H9 (cell line): Measurements from ENCODE around the gene ABCA1. TPM values are rescaled to one million over a fixed set of nuclear protein-coding genes. Genes with fewer than 3 reads are reported as not detected.

Experiments used
- DNase-seq: peaks from one replicate; pipeline ENCODE4 v3.0.0-alpha.2; 2017
- H2AFZ ChIP-seq: one replicate; pipeline ENCODE4 v1.6.1; 2013; ENCODE audit warnings: mild to moderate bottlenecking, low read length, control low read depth, moderate library complexity
- H2AK5ac ChIP-seq: 2 replicates; pipeline ENCODE4 v1.6.1; 2013; ENCODE audit warnings: low read length, control low read depth, mixed read lengths; ENCODE audit not compliant: insufficient read length
- H2BK120ac ChIP-seq: one replicate; pipeline ENCODE4 v1.6.1; 2013; ENCODE audit warnings: low read depth, mild to moderate bottlenecking, low read length, control low read depth, inconsistent platforms; ENCODE audit not compliant: poor library complexity, severe bottlenecking
- H2BK12ac ChIP-seq: 2 replicates; pipeline ENCODE4 v1.6.1; 2013; ENCODE audit warnings: low read length, control low read depth, mixed read lengths, low read depth; ENCODE audit not compliant: insufficient read length
- H2BK15ac ChIP-seq: 2 replicates; pipeline ENCODE4 v1.6.1; 2013; ENCODE audit warnings: low read depth, low read length, control low read depth
- H2BK20ac ChIP-seq: one replicate; pipeline ENCODE4 v1.6.1; 2013; ENCODE audit warnings: low read depth, mild to moderate bottlenecking, low read length, control low read depth, inconsistent platforms; ENCODE audit not compliant: poor library complexity, severe bottlenecking
- H2BK5ac ChIP-seq: 2 replicates; pipeline ENCODE4 v1.6.1; 2013; ENCODE audit warnings: low read length, control low read depth, mixed read lengths; ENCODE audit not compliant: insufficient read length
- H3K14ac ChIP-seq: 2 replicates; pipeline ENCODE4 v1.6.1; 2013; ENCODE audit warnings: low read length, control low read depth; ENCODE audit not compliant: insufficient read depth
- H3K18ac ChIP-seq: 2 replicates; pipeline ENCODE4 v1.6.1; 2013; ENCODE audit warnings: low read depth, mild to moderate bottlenecking, mixed read lengths, low read length, control low read depth; ENCODE audit not compliant: insufficient read length
- H3K23ac ChIP-seq: 2 replicates; pipeline ENCODE4 v1.6.1; 2013; ENCODE audit warnings: low read length, control low read depth, mixed read lengths, low read depth; ENCODE audit not compliant: insufficient read length
- H3K23me2 ChIP-seq: 2 replicates; pipeline ENCODE4 v1.6.1; 2013; ENCODE audit warnings: low read depth, mild to moderate bottlenecking, mixed read lengths, low read length, control low read depth; ENCODE audit not compliant: insufficient read length, poor library complexity, severe bottlenecking
- H3K27ac ChIP-seq: 2 replicates; pipeline ENCODE4 v1.5.1; 2013; ENCODE audit warnings: low read length, control low read depth, mixed read lengths, low read depth; ENCODE audit not compliant: insufficient read length
- H3K27me3 ChIP-seq: 2 replicates; pipeline ENCODE4 v1.6.1; 2013; ENCODE audit warnings: low read length, control low read depth, inconsistent platforms; ENCODE audit not compliant: insufficient read depth
- H3K4ac ChIP-seq: 2 replicates; pipeline ENCODE4 v1.6.1; 2013; ENCODE audit warnings: low read depth, mild to moderate bottlenecking, control low read depth, inconsistent platforms, low read length, moderate library complexity
- H3K4me1 ChIP-seq: 2 replicates; pipeline ENCODE4 v1.6.1; 2013; ENCODE audit warnings: low read length, control low read depth, inconsistent platforms; ENCODE audit not compliant: insufficient read depth
- H3K4me2 ChIP-seq: 2 replicates; pipeline ENCODE4 v1.6.1; 2013; ENCODE audit warnings: low read length, control low read depth, mixed read lengths; ENCODE audit not compliant: insufficient read length, insufficient read depth
- H3K56ac ChIP-seq: 2 replicates; pipeline ENCODE4 v1.6.1; 2013; ENCODE audit warnings: low read depth, mild to moderate bottlenecking, mixed read lengths, low read length, control low read depth; ENCODE audit not compliant: insufficient read length
- H3K79me1 ChIP-seq: 2 replicates; pipeline ENCODE4 v1.6.1; 2013; ENCODE audit warnings: low read depth, mild to moderate bottlenecking, moderate library complexity, low read length, control low read depth, inconsistent platforms; ENCODE audit not compliant: insufficient read depth, poor library complexity, severe bottlenecking
- H3K79me2 ChIP-seq: 2 replicates; pipeline ENCODE4 v1.6.1; 2013; ENCODE audit warnings: low read length, control low read depth, inconsistent platforms; ENCODE audit not compliant: insufficient read depth
- H3K9ac ChIP-seq: 2 replicates; pipeline ENCODE4 v1.6.1; 2013; ENCODE audit warnings: low read length, control low read depth, mixed read lengths; ENCODE audit not compliant: insufficient read length; ENCODE audit errors: extremely low read depth
- H3K9me3 ChIP-seq: one replicate; pipeline ENCODE4 v1.6.1; 2013; ENCODE audit warnings: low read depth, low read length, inconsistent platforms; ENCODE audit not compliant: control insufficient read depth
- H3T11ph ChIP-seq: one replicate; pipeline ENCODE4 v1.6.1; 2013; ENCODE audit warnings: mild to moderate bottlenecking, low read length, control low read depth, inconsistent platforms
- H4K20me1 ChIP-seq: one replicate; pipeline ENCODE4 v1.6.1; 2013; ENCODE audit not compliant: control insufficient read depth, insufficient read length, insufficient read depth
- H4K5ac ChIP-seq: 2 replicates; pipeline ENCODE4 v1.6.1; 2013; ENCODE audit warnings: low read depth, mild to moderate bottlenecking, mixed read lengths, low read length, control low read depth; ENCODE audit not compliant: insufficient read length
- H4K8ac ChIP-seq: replicated peaks from 2 replicates; pipeline ENCODE4 v1.6.1; 2013; ENCODE audit warnings: low read length, control low read depth, mixed read lengths, low read depth; ENCODE audit not compliant: insufficient read length
- H4K91ac ChIP-seq: 2 replicates; pipeline ENCODE4 v1.6.1; 2013; ENCODE audit warnings: low read depth, mild to moderate bottlenecking, moderate library complexity, mixed read lengths, low read length, control low read depth; ENCODE audit not compliant: insufficient read length
- H3K27ac Mint-ChIP-seq, 3 experiments: 2 replicates in 2 of 3; 3 replicates in 1 of 3; pipeline ENCODE4 v1.8.0; 2020 to 2021; ENCODE audit warnings: mixed read lengths in 3 of 3, mild to moderate bottlenecking in 1 of 3, moderate library complexity in 1 of 3
- H3K27me3 Mint-ChIP-seq: 2 replicates; pipeline ENCODE4 v1.8.0; 2021; ENCODE audit warnings: low read depth, mild to moderate bottlenecking, moderate library complexity, mixed read lengths
- H3K36me3 Mint-ChIP-seq, 3 experiments: 2 replicates in 2 of 3; 3 replicates in 1 of 3; pipeline ENCODE4 v1.8.0; 2020 to 2021; ENCODE audit warnings: low read depth in 3 of 3, mixed read lengths in 3 of 3; ENCODE audit not compliant: insufficient read depth in 1 of 3
- H3K4me1 Mint-ChIP-seq, 2 experiments: 2 replicates each; pipeline ENCODE4 v1.8.0; 2020; ENCODE audit warnings: mixed read lengths in 2 of 2
- H3K4me3 Mint-ChIP-seq, 2 experiments: 2 replicates in 1 of 2; 3 replicates in 1 of 2; pipeline ENCODE4 v1.8.0; 2020 to 2021; ENCODE audit warnings: mild to moderate bottlenecking in 2 of 2, mixed read lengths in 2 of 2, moderate library complexity in 1 of 2
- H3K9me3 Mint-ChIP-seq, 2 experiments: 2 replicates in 1 of 2; 3 replicates in 1 of 2; pipeline ENCODE4 v1.8.0; 2020; ENCODE audit warnings: mild to moderate bottlenecking in 2 of 2, mixed read lengths in 2 of 2, moderate library complexity in 1 of 2
- WGBS: extraction: QIAGEN DNeasy Blood & Tissue Kit; methylation state at CpG from one replicate; pipeline ENCODE4 v1.1.7; 2013; ENCODE audit warnings: missing lambda C conversion rate, low lambda C conversion rate, mixed read lengths; ENCODE audit not compliant: insufficient read length; ENCODE audit errors: extremely low coverage; 5-methylcytosine and 5-hydroxymethylcytosine counted together
- total RNA-seq: library from RNA; stranded (reverse); gene quantifications from 2 replicates; pipeline ENCODE4 v1.2.1, GENCODE V29; 2021
- TF ChIP-seq, protein P1 (sequence below): fragments of 200-600 bp; sonication (generic); conservative IDR thresholded peaks from 3 replicates; pipeline ENCODE4 v1.8.0; 2021; ENCODE audit warnings: antibody characterized with exemption, mild to moderate bottlenecking

The ABCA1 gene
- total RNA-seq, 1 experiment from 2014 or later, result 16.6 TPM

DNA sequence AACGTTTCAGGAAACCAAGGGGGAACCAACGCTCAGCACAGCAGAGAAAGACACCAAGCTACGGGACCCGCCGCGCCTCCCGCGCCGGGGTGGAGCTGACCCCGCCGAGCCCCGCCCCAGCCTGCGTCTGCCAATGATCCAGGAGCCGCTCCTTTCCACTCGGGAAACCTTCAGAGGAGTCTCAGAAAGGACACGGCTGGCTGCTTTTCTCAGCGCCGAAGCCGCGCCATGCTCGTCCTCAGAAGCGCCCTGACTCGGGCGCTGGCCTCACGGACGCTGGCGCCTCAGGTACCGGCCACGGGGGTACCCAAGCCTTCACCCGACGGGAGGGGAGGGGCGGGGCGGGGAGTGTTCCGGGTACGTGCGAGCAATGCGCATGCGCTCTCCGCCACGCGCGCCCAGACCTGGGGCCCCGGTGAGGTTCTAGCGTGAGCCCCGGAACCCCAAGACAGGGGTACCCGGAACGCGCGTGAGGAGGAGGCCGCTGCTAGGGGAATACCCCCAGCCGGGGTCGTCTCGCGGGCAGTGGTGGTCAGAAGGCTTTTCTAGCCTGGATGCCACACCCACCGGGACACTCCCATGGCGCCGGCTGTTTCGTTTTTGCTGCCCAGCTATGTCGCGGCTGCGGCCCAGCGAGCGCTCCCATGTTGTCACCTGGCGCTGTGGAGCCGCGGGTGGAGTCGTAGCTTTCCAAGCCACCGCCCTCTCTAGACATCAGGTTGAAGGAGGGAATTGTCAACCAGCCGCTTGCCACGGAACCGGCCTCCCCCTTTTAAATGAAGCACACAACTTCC, 180.2 kb downstream of the ABCA1 start, which contains the start of gene NIPSNAP3A:
NIPSNAP3A (plus strand) TSS at position 119 of the 794 bp plus-strand sequence; CDS start at position 229, 110 bp downstream.
- H3K4me1 ChIP-seq, result no peaks in the 10 kb centered on the region
- DNase-seq, result peak; percentile 79
- H2BK15ac ChIP-seq, result no peak within 1 kb of the TSS
- peaks cover 17 to 25% of the 10 kb centered on the region in 2 experiments for H3K4me1 Mint-ChIP-seq
- H4K20me1 ChIP-seq, result no peaks in the 10 kb centered on the region
- H3K14ac ChIP-seq, result peak within 1 kb of the TSS; percentile 27; the same call in 1 of the 2 replicates
- H3K79me1 ChIP-seq, result no peaks in the 10 kb centered on the region
- H2BK120ac ChIP-seq, result no peak within 1 kb of the TSS
- no peak within 1 kb of the TSS for H3T11ph ChIP-seq
- no peak within 1 kb of the TSS for H3K4ac ChIP-seq
- H3K27me3 ChIP-seq, result no peaks in the 10 kb centered on the region
- peaks cover 7% of the 10 kb centered on the region for H3K23me2 ChIP-seq
- no peaks in the 10 kb centered on the region for H3K36me3 Mint-ChIP-seq
- no peak within 1 kb of the TSS for H2AFZ ChIP-seq
- H3K23ac ChIP-seq, result no peak within 1 kb of the TSS
- peak within 1 kb of the TSS; percentile 44 for H3K4me2 ChIP-seq
- H4K8ac ChIP-seq, result no peak within 1 kb of the TSS
- H3K9me3 ChIP-seq, result no peaks in the 10 kb centered on the region
- H3K27me3 Mint-ChIP-seq, result no peaks in the 10 kb centered on the region
- WGBS, result no CpG with 5 or more reads among the region's 71 CpGs
- no peaks in the 10 kb centered on the region for H3K9me3 Mint-ChIP-seq
- no peak within 1 kb of the TSS for H2AK5ac ChIP-seq
- H3K4me3 Mint-ChIP-seq, result peak within 1 kb of the TSS; percentile 80 to 92
- H3K18ac ChIP-seq, result no peak within 1 kb of the TSS
- H3K27ac Mint-ChIP-seq, result peak within 1 kb of the TSS; percentile 57 to 64 (median 64); a peak in 4 of 7 replicates
- no peak within 1 kb of the TSS for H2BK20ac ChIP-seq
- H3K9ac ChIP-seq, result peak within 1 kb of the TSS; percentile 31
- TF ChIP-seq, protein P1, sequence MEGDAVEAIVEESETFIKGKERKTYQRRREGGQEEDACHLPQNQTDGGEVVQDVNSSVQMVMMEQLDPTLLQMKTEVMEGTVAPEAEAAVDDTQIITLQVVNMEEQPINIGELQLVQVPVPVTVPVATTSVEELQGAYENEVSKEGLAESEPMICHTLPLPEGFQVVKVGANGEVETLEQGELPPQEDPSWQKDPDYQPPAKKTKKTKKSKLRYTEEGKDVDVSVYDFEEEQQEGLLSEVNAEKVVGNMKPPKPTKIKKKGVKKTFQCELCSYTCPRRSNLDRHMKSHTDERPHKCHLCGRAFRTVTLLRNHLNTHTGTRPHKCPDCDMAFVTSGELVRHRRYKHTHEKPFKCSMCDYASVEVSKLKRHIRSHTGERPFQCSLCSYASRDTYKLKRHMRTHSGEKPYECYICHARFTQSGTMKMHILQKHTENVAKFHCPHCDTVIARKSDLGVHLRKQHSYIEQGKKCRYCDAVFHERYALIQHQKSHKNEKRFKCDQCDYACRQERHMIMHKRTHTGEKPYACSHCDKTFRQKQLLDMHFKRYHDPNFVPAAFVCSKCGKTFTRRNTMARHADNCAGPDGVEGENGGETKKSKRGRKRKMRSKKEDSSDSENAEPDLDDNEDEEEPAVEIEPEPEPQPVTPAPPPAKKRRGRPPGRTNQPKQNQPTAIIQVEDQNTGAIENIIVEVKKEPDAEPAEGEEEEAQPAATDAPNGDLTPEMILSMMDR, result no peak
- H3K56ac ChIP-seq, result no peak within 1 kb of the TSS
- H3K79me2 ChIP-seq, result no peaks in the 10 kb centered on the region
- H2BK5ac ChIP-seq, result no peak within 1 kb of the TSS
- no peak within 1 kb of the TSS for H4K91ac ChIP-seq
- H4K5ac ChIP-seq, result no peak within 1 kb of the TSS
- no peak within 1 kb of the TSS for H2BK12ac ChIP-seq
- H3K27ac ChIP-seq, result no peak within 1 kb of the TSS
